GM03348 (cell line): ENCODE measurements around the gene CARD9.
"Not testable (repeated sequence)": the region's sequence is repeated elsewhere in the genome, so short reads cannot be mapped to it uniquely, and the experiment has no call there.

Experiments
- DNase-seq: peaks from one replicate; pipeline ENCODE4 v3.0.0; 2012; ENCODE audit warnings: low spot score

Gene CARD9

GRCh38 chr9:136373300-136374182 lies at the start of gene CARD9:
Gene CARD9 (minus strand): TSS chr9:136373669. CDS start chr9:136372078, 1,591 bp downstream.
- DNase-seq: no peak

- no peak for DNase-seq
Observed at GRCh38 chr9:136422876-136423275, 49.4 kb upstream of the CARD9 start.

- DNase-seq: no peak
Observed at GRCh38 chr9:136421791-136422190, 48.3 kb upstream of the CARD9 start.

GRCh38 chr9:136419092-136419420 lies 45.6 kb upstream of the CARD9 start:
- DNase-seq: no peak

- DNase-seq: no peak
Observed at GRCh38 chr9:136418182-136419091, 45.0 kb upstream of the CARD9 start.

GRCh38 chr9:136416914-136417313 lies 43.4 kb upstream of the CARD9 start:
- DNase-seq: no peak

GRCh38 chr9:136416427-136416826 lies 43.0 kb upstream of the CARD9 start:
- no peak for DNase-seq

GRCh38 chr9:136412962-136413361 lies 39.5 kb upstream of the CARD9 start:
- no peak for DNase-seq

GRCh38 chr9:136411378-136411777 lies 37.9 kb upstream of the CARD9 start:
- DNase-seq: no peak

GRCh38 chr9:136410500-136411287 lies 37.2 kb upstream of the CARD9 start, which contains the start of the genes ENTR1 and PMPCA:
Gene ENTR1 (minus strand): TSS chr9:136410614. CDS start chr9:136410397, 217 bp downstream.
Gene PMPCA (plus strand): TSS chr9:136410658. CDS start chr9:136410669, 11 bp downstream.
- DNase-seq: peak; percentile 98

GRCh38 chr9:136409557-136410455 lies 36.3 kb upstream of the CARD9 start:
- peak; percentile 72 for DNase-seq

GRCh38 chr9:136407911-136408310 lies 34.4 kb upstream of the CARD9 start:
- no peak for DNase-seq

- not testable (repeated sequence) for DNase-seq
Observed at GRCh38 chr9:136407061-136407460, 33.6 kb upstream of the CARD9 start.

GRCh38 chr9:136405904-136406303 lies 32.4 kb upstream of the CARD9 start:
- DNase-seq: not testable (repeated sequence)

- no peak for DNase-seq
Observed at GRCh38 chr9:136405481-136405880, 32.0 kb upstream of the CARD9 start.

GRCh38 chr9:136404801-136405136 lies 31.3 kb upstream of the CARD9 start:
- no peak for DNase-seq

- no peak for DNase-seq
Observed at GRCh38 chr9:136403915-136404800, 30.7 kb upstream of the CARD9 start.

- no peak for DNase-seq
Observed at GRCh38 chr9:136403538-136403914, 30.1 kb upstream of the CARD9 start.

- no peak for DNase-seq
Observed at GRCh38 chr9:136402067-136402466, 28.6 kb upstream of the CARD9 start.
